CD4-positive, alpha-beta T cell treated with Interleukin-17A for 4 hours (primary cell): ENCODE results near the gene CHIT1.
A peak's percentile ranks its signal among the peaks of the same experiment; 100 is the strongest.
"Not testable (repeated sequence)": the region's sequence is repeated elsewhere in the genome, so short reads cannot be mapped to it uniquely, and the experiment has no call there.

Experiments
- DNase-seq: peaks from one replicate; pipeline ENCODE4 v3.0.0-alpha.2; 2020; ENCODE audit warnings: mixed read lengths

Gene CHIT1

DNA sequence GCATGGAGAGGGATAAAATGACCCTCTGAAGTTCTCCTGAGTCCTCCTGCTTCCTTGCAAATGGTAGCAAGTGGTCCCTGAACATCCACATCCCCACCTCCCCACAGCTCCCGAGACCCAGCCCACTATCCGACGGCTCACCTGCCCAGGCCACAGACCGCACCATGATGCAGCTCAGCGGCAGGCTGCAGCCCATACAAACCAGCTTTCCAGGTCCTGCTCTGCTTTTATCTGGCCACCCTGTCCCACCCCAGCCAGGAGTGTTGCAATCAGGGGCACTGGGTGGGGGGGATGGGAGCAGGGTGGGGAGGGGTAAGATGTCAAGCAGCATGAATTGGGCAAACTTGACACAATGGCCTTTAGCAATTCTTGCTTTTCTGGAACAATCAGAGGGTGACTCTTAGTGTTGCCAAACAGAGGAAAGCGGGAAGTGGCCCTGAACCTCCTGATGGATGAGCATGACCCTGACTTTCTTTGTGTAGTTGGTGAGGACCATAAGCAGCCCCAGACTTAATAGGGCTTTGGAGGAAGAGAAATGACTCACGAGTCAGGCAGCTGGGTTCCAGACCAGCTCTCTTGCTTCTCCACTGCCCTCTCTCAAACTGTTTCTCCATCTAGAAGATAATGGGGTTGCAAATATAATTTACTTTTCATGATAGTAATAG lies at the start of gene CHIT1:
CHIT1 (minus strand) TSS at position 203 of the 665 bp plus-strand sequence; CDS start at position 166, 37 bp downstream.
- no peak for DNase-seq

DNA sequence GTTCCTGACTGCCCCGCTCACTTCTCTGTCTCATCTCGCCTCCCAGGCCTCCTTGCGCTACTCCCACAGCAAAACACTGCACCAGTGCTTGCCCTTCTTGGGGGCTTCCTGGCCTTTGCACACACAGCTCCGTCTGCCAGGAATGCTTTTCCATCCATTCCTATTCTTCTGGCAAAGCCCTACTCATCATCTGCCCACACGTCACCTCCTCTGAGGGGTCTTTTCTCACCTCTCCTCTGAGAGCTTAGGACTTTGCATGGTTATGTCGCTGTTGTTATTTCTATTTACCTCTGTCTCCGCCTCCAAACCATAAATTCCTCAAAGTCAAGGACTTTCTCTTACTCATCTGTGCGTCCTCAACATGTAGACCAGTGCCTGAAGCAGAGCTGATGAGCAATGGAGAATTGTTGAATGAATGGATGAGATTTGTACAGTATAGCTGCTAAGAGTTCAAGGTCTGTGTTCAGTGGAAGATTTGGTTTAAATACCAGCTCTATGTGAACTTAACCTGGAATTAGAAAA lies 49.5 kb upstream of the CHIT1 start:
- DNase-seq = no peak

DNA sequence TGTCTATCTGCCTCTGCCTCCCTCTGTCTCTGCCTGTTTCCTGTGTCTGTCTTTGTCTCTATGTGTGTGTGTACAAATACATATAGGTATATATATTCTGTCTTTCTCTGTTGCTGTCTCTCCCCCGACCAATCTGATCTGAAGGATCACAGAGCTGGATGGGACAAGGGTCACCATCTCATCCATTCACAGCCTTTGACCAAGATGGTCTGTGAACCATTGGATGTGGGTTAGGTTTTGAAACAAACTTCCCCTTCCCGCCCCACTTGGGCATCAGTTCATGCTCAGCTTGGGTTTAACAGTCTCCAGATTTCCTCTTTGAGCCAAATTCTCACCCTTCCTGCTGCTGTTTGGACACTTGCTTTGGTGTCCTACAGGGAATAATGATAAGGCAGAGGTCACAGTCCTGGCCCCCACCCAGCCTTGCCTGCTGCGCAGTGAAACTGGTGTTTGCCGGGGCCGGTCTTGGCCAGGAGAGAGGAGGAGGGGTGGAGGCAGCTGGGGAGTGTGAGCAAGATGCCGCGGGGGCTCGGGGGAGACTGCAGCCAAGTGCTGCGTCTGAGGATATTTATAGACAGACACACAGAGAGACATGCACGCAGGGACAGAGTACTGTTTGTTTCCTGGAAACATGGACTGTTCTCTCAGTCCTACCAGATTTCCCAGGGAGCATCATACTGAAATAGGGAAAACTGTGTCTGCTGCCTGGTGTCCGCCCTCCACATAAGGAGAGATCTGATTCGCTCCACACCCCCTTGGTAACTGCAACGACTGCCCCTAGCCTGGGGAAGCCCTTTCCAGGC lies 48.8 kb upstream of the CHIT1 start:
- DNase-seq = peak; percentile 60

DNA sequence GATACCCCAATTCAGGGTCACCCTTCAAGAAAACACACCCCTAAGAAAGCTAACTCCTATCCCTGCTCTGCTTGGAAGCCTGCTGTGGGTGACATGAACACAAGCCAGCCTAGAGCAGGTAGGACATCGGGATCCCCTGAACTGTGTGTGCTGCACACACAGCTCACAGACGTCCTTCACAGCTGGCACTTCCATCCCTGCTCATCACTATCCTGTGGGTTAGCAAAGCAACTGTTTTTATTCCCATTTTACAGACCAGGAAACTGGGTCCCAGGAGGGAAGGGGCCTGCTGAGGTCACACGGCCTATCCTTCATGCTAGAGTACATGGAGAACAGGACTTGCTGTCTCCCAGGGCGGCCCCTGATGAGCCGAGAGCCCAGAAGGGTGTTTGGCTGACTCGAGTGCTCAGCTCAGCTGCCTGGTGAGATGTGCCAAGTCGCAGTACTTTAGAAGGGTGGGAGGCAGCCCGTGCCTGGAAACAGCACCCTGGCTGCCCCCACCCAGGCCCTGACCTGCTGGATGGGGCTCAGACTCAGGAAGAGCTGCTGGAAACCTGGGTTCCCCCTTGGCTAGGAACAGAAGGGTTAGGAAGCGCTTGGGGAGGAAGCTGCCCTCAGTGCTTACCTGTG lies 47.6 kb upstream of the CHIT1 start:
- DNase-seq = peak; percentile 48

DNA sequence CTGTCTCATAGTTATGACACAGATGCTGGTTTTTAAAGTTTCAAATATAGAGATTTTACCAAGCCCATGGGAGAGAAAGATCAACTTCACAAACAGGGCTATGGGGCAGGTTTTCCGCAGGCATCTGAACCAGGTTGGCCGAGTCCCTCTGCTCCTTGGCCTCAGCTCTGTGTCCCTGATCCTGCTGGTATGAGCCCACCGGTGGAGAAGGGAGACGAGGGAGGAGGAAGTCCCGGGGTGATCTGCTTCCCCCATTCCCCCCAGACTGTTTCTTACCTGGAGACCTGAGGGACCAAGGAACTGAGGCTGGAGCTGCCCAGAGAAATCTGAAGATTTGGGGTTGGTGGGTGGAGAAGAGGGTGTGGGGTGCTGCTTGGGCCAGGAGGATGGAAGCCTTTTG lies 46.9 kb upstream of the CHIT1 start:
- no peak for DNase-seq

DNA sequence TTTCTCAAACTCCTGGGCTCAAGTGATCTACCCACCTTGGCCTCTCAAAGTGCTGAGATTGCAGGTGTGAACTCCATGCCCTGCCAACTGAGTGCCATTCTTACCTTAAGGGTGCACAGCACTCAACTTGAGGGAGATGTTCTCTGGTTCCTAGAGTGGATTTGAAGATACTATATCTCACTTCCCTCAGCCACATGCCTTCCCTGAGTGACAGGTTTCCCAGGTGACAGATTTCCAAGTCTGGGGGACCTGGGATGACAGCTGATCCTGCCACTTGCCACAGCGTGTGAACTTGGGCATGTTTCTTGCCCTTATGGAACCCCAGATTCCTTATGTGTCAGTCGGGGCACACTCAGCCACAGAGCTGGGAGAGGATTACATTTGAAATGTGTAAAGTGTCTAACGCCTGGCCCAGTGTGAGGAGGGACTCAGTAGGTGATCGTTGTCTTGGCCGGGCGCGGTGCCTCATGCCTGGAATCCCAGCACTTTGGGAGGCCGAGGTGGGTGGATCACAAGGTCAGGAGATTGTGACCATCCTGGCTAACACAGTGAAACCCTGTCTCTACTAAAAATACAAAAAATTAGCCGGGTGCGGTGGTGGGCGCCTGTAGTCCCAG lies 46.3 kb upstream of the CHIT1 start:
- no peak for DNase-seq

DNA sequence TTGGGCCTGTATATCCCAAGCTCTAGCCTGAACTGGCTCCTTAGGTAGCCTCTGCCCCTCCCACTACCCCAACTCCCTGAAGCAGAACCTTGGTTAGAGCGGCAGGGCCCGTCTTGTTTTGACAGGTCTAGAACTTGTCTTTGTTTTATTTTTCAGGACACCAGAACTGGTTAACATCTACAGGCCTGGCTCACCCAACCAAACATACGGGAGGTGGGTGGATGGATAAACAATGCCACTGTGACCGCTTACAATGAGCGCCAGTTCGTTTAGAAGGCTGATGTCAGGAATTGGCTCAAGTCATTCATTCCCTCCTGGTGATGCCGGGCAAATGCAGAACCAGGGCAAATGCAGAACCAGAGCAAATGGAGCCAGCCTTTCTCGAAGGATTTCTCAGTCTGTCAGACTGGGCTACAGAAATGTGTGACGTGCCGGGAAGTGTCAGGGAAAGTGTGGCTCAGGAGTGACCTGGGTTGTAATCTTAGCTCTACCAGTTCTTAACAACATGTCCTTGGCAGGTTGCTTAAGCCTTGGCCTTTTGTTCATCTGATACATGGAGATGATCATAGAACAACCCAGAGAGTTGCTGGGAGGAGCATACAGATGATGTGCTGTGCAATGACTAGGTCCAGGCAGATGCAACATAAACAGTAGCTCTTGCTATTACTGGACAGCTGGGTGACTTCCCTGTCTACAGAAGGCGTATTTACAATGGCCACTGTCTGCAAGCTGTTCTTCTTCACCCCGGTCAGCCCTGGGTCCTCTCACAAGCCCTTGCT lies 45.3 kb upstream of the CHIT1 start:
- DNase-seq = no peak

DNA sequence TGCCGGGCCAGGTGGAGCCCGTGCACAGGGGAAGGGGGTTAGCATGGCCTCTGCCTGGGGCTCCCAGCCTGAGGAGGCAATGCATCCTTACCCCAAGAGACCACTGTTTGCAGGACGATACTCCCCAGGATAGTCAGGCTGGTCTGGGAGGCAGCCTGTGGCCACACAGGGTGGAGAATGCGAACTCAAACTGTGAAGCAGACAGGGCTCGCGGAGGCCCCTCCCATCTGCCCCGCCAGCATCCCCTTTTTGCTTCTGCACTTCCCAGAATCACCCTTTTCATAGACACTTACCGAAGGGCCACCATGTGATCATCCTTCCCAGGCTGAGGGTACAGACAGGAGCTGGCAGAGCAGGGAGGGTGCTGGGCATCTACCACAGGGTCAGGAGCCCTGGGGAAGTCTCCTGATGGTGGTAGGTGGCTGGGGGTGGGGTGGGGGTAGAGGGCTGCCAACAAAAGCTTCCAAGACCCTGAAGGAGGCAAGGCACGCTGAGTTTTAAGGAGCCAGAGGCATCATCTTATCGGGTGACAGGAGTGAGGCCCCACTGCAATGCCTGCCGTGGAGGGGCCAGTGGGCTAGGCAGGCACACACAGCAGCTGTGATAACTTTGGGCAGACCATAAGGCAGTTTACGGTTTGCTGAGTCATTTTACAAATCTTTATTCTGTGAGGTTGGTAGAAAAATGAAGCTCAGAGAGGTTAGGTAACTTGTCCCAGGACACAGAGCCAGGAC lies 44.6 kb upstream of the CHIT1 start:
- peak; percentile 50 for DNase-seq

DNA sequence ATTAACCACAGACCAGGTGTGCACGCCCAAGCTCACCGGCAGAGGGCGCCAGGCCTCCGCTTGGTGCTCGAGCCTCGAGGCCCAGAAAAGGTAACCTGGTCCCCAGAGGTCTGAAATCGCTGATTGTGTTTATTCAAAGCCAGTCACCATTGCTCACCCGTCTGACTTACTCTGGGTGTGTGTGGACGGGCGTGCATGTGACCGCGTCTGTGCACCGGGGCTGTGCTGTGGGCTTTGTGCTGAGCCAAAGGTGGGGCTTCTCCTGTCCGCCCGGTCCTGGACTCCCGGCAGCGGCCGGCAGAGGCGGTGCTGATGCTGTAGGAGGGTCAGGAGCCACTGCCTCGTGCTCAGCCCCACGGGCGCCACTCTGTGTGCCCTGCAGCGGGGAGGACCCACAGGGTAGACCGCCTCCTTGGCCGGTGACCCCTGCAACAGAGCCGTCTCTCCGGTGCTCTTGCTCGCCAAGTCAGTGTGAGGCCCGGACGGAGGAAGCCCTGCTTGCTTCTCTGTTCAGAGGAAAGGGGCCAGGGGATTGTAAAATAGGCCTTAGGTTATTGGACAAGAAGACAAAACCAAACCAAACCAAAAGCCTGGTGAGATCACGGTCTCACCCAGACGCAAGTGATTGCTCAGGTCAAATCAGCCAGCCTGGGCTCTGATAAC lies 43.9 kb upstream of the CHIT1 start:
- peak; percentile 97 for DNase-seq

DNA sequence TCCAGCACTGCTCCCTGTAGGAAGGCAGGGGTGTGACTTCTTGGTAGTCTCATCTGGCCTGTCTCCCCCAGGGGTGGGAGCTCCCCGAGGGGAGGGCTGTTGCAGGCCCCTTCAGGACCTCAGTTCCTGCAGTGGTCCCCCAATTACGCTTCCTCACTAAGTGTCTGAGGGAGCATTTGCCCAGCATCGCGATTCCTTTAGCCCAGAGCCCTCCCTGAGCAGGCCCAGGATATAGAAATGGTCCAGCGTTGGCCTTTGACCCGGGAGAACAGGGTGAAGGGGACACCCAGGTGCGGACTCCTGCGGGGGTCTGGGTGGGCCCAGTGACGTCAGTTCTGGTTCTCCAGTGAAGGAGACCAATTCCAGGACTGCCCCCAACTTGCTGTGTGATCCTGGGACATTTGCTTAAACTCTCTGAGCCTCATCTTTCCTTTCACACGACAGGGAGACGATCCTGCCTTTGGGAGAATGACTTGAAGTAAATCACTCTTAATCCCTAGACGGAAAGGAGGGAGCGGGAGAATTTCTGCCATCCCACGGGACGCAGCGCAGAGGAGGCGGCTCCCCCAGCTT lies 43.2 kb upstream of the CHIT1 start:
- DNase-seq = no peak

DNA sequence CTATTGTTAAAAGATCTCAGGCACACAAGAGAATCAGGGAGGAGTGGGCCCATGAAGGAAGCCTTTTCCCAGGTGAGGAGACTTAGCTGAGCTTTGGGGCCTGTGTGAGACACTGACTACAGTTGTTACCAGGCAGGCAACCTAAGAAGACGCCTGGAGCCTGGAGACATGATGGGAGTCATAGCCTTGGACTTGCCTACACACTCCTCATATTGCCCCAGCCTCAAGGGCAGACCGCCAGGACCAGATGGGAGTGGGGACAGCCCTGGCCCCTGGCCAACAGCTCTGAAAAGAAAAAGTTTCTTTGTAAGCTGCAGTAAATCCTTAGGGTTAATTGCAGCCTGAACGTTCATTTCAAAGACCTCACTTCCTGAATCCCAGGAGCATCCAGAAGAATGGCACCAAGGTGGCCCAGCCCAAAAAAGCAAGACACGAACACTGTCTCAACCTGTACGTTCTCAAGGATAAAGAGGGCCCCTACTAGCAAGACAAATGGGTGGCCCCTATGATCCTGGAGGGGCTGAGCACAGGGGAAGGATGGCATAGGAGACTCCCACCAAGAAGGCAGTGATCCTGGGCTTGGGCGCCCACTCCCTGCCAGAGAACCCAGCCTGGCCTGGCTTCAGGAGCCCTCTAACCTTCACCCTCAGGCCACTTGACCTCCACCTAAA lies 42.6 kb upstream of the CHIT1 start:
- no peak for DNase-seq

DNA sequence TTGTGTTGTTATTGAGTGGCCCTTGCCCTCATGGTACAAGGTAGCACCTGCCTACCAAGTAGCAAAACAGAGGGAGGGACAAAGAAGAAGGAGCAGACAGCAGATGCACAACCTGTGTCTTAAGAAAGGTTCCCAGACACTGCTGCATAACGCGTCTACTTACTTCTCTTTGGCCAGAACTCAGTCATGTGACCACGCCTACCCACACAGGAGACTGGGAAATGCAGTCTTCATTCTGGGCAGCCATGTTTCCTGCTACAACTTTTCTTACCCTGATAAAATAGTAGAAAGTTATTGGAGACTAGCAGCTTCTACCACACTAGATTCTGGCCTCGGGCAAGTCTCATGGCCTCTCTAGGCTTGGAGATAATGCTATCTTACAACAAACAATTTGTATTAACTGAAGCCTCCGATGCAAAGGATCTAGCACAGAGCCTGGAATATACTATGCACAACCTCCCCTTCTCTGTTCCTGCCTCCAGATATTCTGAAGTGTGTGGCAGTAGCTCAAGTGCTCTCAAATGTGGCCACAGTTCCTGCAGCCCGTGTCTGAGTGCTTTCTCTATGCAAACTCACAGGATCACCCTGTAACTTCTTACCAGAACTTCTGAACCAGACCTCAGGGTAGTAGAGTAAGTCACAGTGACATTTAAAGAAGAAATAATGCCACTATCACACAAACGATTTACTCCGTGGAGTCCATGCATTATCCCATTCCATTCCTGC lies 41.7 kb upstream of the CHIT1 start:
- DNase-seq = peak; percentile 82

DNA sequence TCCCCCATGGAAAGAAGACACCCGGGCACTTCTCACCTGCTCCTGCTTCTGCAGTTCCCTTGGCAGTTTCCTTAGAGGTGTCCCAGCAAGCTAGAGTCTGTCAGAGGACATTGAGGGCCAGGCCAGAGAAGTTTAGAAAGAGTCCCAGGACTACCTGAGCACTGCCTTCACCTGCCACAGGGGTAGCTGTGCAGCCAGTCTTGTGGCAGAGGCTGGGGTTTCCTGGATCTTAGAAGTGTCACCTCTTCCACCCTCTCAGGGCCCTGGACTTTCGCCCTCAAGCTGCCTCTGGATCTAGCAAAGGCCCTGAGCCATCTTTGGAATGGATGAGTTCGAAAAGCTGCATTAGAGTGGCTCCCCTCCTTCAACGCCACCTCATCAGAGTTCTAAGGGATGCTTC lies 41.0 kb upstream of the CHIT1 start:
- DNase-seq = no peak

DNA sequence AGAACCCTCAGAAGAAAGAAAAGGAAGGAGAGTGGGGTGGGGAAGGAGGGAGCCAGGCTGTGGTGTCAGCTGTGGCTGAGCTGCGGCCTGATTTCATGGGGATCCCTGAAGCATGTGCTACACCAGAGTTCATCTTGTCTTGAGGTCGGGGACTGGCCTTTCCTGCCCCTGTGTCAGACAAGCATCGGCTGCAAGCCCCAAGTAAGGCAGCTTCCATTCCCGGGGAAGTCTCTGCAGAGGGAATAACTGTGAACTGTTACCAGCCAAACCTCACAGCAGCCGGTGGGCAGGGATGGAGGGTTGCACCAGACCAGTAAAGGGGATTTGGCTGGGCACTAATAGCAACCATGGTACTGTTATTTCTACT lies 40.2 kb upstream of the CHIT1 start:
- no peak for DNase-seq

DNA sequence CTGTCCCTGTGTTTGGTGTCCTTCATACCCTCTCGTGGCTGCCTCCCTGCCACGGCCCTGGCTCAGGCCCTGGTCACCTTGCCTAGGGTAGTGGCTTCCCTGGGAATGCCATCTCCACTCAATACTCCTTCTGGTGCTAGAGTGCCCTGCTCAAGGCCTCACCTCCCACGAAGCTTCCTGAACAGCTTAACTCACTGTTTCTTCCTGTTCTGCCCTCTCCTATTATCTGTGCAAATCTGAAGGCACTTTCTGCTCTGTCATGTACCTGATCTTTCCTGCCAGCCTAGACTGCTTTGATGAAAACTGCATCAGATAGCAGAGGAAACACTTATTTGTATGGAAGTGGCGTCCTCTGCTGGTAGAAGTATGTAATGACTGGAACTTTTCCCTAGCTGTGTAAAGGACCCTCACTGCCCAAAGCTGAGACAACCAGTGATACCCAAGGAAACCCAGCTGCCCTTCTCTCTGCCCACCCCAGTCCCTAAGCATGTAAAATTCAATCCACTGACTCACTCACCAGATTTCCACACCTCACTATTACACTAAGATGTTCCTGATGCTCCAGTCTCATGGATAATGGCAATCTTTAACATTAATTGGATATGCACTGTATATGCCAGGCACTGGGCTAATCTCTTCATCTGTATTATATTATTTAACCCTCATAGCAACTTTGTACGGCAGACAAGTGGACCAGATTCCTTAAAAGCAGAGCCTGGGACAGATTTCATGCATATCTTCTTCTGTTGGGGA lies 39.6 kb upstream of the CHIT1 start:
- peak; percentile 62 for DNase-seq

DNA sequence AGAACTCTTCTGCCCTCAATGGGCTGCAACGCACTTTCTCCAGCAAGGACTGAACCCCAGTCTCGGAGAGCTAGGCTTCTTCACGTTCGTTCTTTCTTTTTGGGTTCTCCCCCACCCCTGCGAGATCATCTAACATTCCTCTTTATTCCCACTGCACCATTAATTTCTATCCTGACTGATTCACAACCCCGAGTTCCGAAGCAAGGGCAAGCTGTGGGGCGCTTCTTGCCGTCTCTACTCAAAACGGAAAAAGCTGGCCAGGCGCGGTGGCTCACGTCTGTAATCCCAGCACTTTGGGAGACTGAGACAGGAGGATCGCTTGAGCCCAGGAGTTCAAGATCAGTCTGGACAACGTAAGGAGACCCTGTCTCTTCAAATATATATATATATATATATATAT lies 38.4 kb upstream of the CHIT1 start:
- no peak for DNase-seq

DNA sequence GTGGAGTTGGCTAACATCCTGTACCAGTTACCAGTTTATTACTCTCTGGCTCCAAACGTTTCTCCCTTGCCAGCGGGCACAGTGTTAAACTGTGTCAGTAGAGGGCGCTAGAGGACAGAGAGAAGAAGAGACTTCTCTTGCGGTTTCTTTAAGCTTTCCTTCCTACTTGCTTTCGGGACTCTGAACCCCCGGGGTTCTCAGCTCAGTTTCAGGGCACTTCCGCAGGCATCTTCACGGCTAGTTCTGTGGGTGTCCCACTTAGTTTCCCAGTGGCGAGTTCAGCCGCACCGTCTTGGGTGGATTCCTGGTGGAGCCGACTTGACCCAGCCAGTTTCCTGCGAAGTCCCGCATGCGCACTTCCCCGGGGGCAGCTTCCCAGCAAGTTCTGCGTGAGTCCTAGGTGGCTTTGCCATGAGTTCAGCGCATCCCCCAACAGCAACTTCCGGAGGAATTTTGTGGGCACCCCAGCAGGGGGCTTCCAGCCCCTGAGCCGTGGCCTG lies 37.9 kb upstream of the CHIT1 start:
- peak; percentile 81 for DNase-seq

DNA sequence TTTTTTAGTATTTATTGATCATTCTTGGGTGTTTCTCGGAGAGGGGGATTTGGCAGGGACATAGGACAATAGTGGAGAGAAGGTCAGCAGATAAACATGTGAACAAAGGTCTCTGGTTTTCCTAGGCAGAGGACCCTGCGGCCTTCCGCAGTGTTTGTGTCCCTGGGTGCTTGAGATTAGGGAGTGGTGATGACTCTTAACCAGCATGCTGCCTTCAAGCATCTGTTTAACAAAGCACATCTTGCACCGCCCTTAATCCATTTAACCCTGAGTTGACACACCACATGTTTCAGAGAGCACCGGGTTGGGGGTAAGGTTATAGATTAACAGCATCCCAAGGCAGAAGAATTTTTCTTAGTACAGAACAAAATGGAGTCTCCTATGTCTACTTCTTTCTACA lies 36.7 kb upstream of the CHIT1 start:
- not testable (repeated sequence) for DNase-seq

DNA sequence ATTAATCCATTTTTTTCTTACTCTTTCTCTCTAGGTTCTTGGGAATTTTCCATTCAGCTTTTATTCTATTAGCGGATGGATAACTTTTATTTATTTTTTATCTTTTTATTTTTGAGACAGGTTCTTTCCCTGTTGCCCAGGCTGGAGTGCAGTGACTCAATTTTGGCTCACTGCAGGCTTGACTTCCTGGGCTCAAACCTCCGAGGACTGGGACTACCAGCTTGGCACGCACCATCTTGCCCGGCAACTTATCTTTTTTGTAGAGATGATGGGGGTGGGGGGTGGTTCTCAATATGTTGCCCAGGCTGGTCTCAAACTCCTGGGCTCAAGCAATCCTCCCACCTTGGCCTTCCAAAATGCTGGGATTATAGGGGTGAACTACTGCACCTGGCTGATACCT lies 36.1 kb upstream of the CHIT1 start:
- no peak for DNase-seq
